WI38 (cell line): ENCODE data around the gene FAM168A.

ENCODE experiments used
- H3K4me3 ChIP-seq: 2 replicates; pipeline ENCODE4 v1.5.1; 2011; ENCODE audit warnings: low read depth, mild to moderate bottlenecking, control low read depth, low read length
- CTCF ChIP-seq: IDR thresholded peaks from 2 replicates; pipeline ENCODE4 v1.5.1; 2012; ENCODE audit warnings: low read depth, mild to moderate bottlenecking, control low read depth, low read length

FAM168A gene

GRCh38 chr11:73507086-73507485 is 90.8 kb downstream of the FAM168A start:
- no peak overlapping the region for H3K4me3 ChIP-seq
- no peak for TF ChIP-seq CTCF

- H3K4me3 ChIP-seq, result no peak overlapping the region
- TF ChIP-seq CTCF, result no peak
Observed at GRCh38 chr11:73506038-73506437, 91.9 kb downstream of the FAM168A start.

- no peak overlapping the region for H3K4me3 ChIP-seq
- TF ChIP-seq CTCF, result no peak
Observed at GRCh38 chr11:73498343-73498742, 99.6 kb downstream of the FAM168A start.

GRCh38 chr11:73496134-73496533 is 101.8 kb downstream of the FAM168A start:
- H3K4me3 ChIP-seq, result no peak overlapping the region
- TF ChIP-seq CTCF, result no peak

- no peak overlapping the region for H3K4me3 ChIP-seq
- TF ChIP-seq CTCF, result no peak
Observed at GRCh38 chr11:73495731-73496130, 102.2 kb downstream of the FAM168A start.

GRCh38 chr11:73493956-73494598 is 103.8 kb downstream of the FAM168A start:
- no peak overlapping the region for H3K4me3 ChIP-seq
- no peak for TF ChIP-seq CTCF

GRCh38 chr11:73481626-73482025 is 116.3 kb downstream of the FAM168A start:
- no peak overlapping the region for H3K4me3 ChIP-seq
- TF ChIP-seq CTCF, result no peak
